Stimulated activated CD4-positive, alpha-beta T cell treated with anti-CD3 and anti-CD28 coated beads, Interleukin-2, amount 100 ng/mL, for 48 hours (primary cell): ENCODE results near the gene PLCXD1.
"Not testable (repeated sequence)": the region's sequence is repeated elsewhere in the genome, so short reads cannot be mapped to it uniquely, and the experiment has no call there.

Experiments used
- DNase-seq, 2 donors: peaks; one replicate each; pipeline ENCODE4 v3.0.0-alpha.2; 2020

The PLCXD1 gene

GRCh38 chrX:318739-319578 is 37.8 kb downstream of the PLCXD1 start, which contains the start of gene GTPBP6:
Gene GTPBP6, minus strand, starts transcription at chrX:318796. Its CDS starts 9 bp downstream, at chrX:318787.
- peak; percentile 90 to 95 for DNase-seq

DNA sequence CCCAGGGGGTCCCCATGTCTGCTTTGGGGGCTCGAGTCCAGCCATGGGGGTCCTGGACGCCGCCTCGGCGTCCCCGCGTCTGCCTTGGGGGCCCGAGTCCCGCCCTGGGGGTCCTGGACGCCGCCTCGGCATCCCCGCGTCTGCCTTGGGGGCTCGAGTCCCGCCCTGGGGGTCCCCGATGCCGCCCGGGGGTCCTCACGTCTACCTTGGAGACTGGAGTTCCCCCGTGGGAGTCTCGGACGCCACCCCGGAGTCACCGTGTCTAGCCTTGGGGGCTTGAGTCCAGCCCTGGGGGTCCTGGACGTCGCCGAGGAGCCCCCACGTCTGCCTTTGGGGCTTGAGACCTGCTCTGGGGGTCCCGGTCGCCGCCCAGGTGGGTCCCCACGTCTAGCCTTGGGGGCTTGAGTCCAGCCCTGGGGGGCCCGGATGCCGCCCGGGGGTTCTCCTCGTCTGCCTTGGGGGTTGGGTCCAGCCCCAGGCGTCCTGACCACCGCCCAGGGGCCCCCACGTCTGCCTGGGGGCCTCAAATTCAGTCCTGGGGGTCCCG is 38.5 kb downstream of the PLCXD1 start:
- no peak for DNase-seq

DNA sequence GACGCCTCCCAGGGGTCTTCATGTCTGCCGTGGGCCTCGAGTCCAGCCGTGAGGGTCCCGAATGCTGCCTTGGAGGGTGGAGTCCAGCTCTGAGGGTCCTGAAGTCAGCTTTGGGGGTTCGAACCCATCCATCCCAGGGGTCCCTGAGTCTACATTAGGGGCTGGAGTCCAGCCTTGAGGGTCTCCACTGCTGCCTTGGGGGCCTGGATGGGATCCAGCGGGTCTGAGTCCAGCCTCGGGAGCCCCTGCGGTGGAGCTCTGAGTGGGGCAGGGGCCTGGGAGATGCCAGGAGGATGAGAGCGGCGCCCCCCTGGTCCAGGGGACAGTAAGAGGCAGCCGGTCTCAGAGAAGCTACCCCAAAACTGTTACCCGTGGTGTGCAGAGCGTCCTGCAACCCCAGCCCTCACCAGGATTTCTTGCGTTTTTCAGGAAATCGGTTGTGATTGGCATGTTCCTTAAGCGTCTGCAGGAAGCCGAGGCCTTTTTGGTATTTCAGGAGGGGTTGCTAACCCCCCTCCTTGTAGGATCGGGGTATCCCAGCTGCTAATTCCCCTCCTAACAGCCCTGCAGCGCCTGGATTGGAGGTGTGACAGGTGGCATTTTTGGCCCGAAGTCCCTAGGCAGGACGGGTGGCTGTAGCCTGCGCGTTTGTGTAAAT is 39.1 kb downstream of the PLCXD1 start:
- no peak for DNase-seq

DNA sequence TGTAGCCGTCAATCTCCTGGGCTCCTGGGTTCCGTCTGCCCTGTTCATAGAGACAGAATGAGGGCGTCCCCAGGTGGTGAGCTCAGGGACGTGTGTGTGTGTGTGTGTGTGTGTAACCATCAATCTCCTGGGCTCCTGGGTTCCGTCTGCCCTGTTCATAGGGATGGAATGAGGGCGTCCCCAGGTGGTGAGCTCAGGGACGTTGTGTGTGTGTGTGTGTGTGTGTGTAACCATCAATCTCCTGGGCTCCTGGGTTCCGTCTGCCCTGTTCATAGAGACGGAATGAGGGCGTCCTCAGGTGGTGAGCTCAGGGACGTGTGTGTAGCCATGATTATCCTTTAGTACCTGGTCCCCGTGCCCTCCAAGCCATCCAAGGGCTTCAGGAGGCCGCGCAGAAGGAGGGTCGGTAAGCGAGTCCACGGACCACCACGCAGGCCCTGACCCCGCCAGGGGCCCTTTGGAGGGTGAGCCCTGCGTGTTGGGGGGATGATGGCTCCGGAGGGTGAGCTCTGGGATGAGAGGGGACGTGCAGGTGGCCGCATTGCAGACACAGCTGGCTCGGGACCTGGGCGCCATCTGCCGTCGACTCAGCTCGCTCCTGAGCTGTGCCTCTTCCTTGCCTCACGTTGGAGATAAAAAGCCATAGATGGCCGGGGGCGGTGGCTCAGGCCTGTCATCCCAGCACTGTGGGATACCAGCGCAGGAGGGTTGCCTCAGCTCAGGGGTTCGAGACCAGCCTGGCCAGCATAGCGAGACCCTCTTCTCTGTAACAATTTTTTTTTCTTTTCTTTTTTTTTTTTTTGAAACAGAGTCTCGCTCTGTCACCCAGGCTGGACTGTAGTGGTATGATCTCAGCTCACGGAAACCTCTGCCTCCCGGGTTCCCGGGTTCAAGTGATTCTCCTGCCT is 42.8 kb downstream of the PLCXD1 start:
- no peak for DNase-seq

GRCh38 chrX:324664-325063 is 43.5 kb downstream of the PLCXD1 start:
- DNase-seq, result not testable (repeated sequence)

- DNase-seq, result no peak
These were observed 46.5 kb downstream of the PLCXD1 start for GRCh38 chrX:327660-328126.

- DNase-seq, result no peak
These were observed 48.2 kb downstream of the PLCXD1 start for GRCh38 chrX:329291-329910.

- DNase-seq, result not testable (repeated sequence)
These were observed 49.1 kb downstream of the PLCXD1 start for GRCh38 chrX:330141-330725.

GRCh38 chrX:330726-331150 is 49.6 kb downstream of the PLCXD1 start:
- DNase-seq, result no peak

GRCh38 chrX:331151-331824 is 50.1 kb downstream of the PLCXD1 start:
- DNase-seq, result no peak

GRCh38 chrX:331825-332495 is 50.8 kb downstream of the PLCXD1 start:
- DNase-seq, result no peak

- DNase-seq, result no peak
These were observed 51.3 kb downstream of the PLCXD1 start for GRCh38 chrX:332496-332860.

- DNase-seq, result no peak
These were observed 51.9 kb downstream of the PLCXD1 start for GRCh38 chrX:332916-333610.

DNA sequence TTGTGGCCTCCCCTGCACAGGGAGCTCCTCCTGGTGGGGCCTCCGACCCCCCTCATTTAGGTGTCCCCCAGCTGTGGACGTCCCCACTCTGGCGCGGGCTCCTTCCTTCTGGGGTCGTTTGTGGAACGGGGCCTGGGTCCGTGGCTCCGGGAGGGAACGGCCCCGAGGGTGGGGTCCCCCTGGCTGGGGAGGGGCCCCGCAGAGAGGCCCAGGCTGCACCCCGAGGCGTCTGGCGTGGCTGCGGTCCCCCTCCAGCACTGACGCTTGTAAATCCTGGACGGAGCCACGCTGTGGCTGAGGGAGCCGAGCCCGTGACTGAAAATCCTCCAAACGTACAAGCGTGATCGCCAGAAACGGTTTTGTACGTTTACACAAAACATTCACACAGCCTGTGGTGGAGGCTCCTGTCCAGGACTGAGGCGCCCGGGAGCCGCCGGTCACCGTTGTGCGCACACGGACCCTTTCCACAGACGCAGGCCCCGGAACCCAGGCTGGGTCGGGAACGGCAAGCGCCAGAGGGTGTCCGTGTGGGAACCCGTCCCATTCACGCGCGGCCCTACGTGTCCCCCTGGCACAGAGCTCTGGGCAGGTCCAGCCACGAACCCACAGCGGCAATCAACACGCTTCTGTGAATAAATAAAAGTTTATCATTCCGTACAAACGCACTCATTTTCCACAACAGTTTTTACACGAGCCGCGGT is 52.6 kb downstream of the PLCXD1 start:
- DNase-seq, result no peak

DNA sequence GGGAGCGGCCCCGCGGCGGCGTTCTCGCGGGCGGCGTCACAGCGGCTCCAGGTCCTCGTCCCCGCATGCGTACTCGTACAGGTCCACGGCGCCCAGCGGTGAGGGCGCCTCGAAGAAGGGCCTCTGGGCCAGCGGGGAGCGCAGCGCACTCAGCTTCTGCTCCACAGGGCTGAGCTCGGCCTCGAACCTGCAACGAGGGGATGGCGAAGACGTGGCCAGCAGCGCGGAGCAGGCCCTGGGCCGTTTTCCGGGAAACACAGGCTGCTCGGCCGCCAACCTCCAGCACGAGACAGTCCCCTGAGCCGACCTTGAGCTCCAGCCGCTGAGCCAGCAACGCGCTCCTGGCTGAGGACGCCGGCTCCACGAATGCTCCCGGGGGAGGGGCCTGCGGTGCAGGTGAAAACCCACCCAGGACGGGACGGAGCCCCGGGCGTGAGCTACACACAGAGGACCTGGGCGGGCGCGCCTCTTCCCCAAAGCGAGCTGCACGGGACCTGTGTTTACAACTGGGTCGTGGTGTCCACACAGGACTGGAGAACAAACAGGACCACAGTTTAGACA is 53.2 kb downstream of the PLCXD1 start:
- no peak for DNase-seq

DNA sequence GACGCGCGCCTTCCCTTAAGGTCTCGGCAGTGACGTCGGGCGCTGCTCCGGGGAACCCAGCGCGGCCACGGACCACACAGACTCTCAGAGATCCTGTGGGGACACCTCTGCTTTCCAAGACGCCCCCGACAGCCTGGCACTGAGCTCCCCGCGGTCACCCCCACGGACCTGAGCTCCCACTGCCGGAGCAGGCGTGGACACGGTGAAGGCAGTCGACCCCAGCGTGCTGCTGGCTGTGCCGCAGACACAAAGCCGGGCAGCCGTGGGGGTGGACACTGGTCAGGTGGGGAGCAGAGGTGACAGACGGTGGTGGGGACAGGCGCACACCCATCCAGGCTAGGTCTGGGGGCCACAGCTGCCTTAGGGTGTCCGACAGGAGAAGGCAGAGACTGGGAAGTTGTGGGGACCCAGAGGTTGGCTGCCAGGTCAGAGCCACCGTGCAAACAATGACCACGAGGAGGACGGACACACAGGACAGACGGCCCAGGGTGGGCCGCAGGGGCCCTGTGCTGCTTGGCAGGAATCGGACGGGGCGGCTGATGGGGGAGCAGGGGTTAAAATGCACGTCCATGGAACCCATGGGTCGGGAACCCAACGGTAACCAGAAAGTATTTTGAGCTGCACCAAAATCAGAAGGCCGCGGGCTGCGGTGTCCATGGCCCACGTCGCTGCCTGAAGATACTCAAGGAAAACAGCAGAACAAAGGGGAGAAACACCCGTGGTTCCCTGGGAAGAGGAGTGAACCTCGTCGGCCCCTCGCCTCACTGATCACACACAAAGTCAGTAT is 54.0 kb downstream of the PLCXD1 start:
- no peak for DNase-seq

- DNase-seq, result no peak
These were observed 54.6 kb downstream of the PLCXD1 start for GRCh38 chrX:335758-336155.

DNA sequence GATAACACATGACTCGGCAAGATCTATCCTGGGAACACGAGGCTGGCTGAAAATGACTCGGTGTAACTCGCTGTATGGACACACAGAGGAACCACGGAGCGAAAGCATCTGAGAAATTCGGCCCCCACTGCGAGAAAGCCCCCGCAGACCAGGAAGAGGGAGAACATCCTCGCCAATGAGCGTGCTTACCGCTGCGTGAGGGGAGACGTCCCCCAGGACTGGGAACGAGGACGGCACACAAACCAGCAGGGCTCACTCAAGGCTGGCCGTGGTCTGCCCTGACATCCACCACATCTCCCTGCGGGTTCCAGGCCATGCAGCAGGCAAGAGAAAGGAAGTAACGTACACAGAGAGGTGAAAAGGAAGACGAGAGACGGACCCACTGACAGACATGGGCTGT is 55.0 kb downstream of the PLCXD1 start:
- no peak for DNase-seq
